IMR-90 (cell line): ENCODE measurements around the gene TP63. TPM values are rescaled to one million over a fixed set of nuclear protein-coding genes. Genes with fewer than 3 reads are reported as not detected.

Experiments used
- ATAC-seq: fragments of 200-7000 bp; cut with Tn5 transposase; 2 replicates; pipeline ENCODE4 v1.9.1; 2020; ENCODE audit warnings: low read depth, mild to moderate bottlenecking, moderate library complexity
- BruUV-seq: library from RNA; stranded (reverse); fragments of 400-500 nt; replicated peaks from 2 replicates; lab custom pipeline; 2021; lab: Mats Ljungman, UMichigan
- CTCF ChIA-PET: fragments of 300-600 bp; formaldehyde crosslinking; extraction: SDS; loops from one replicate; lab custom pipeline; 2021; ENCODE audit warnings: antibody characterized with exemption; lab: Yijun Ruan, JAX
- POLR2A ChIA-PET: fragments of 300-600 bp; sonication (Branson Sonifier 250); formaldehyde crosslinking; loops from one replicate; lab custom pipeline; 2022; ENCODE audit warnings: antibody characterized with exemption; ENCODE audit not compliant: unreplicated experiment; lab: Charles Lee
- DNase-seq: peaks from one replicate; pipeline ENCODE4 v3.0.0; 2013
- H2AFZ ChIP-seq: replicated peaks from 2 replicates; pipeline ENCODE3; 2013; ENCODE audit warnings: low read length, mild to moderate bottlenecking; ENCODE audit not compliant: poor library complexity
- H2AK5ac ChIP-seq: 2 replicates; pipeline ENCODE4 v1.6.1; 2013; ENCODE audit warnings: low read depth, low read length, inconsistent platforms
- H2AK9ac ChIP-seq: replicated peaks from 2 replicates; pipeline ENCODE3; 2013; ENCODE audit warnings: mild to moderate bottlenecking, low read depth, low read length, moderate library complexity; ENCODE audit not compliant: poor library complexity
- H2BK120ac ChIP-seq: 2 replicates; pipeline ENCODE4 v1.6.1; 2013; ENCODE audit warnings: low read depth, low read length, inconsistent platforms
- H2BK15ac ChIP-seq: 3 replicates; pipeline ENCODE4 v1.6.1; 2013; ENCODE audit warnings: low read depth, low read length, inconsistent platforms
- H2BK20ac ChIP-seq: 2 replicates; pipeline ENCODE4 v1.6.1; 2013; ENCODE audit warnings: low read depth, mild to moderate bottlenecking, inconsistent platforms, low read length, moderate library complexity
- H2BK5ac ChIP-seq: 2 replicates; pipeline ENCODE4 v1.6.1; 2013; ENCODE audit warnings: mild to moderate bottlenecking, low read depth, low read length, inconsistent platforms; ENCODE audit not compliant: poor library complexity, severe bottlenecking
- H3K14ac ChIP-seq: replicated peaks from 2 replicates; pipeline ENCODE4 v1.6.1; 2013; ENCODE audit warnings: low read depth, low read length, inconsistent platforms
- H3K18ac ChIP-seq: 2 replicates; pipeline ENCODE4 v1.6.1; 2013; ENCODE audit warnings: low read depth, low read length, control low read depth
- H3K23ac ChIP-seq: 2 replicates; pipeline ENCODE4 v1.6.1; 2013; ENCODE audit warnings: low read depth, low read length, inconsistent platforms
- H3K27ac ChIP-seq: 2 replicates; pipeline ENCODE4 v1.5.1; 2013; ENCODE audit warnings: mild to moderate bottlenecking, control low read depth, low read length; ENCODE audit not compliant: insufficient read depth
- H3K27me3 ChIP-seq: 2 replicates; pipeline ENCODE4 v1.6.1; 2013; ENCODE audit warnings: low read length; ENCODE audit not compliant: control insufficient read depth, insufficient read depth
- H3K36me3 ChIP-seq: 2 replicates; pipeline ENCODE4 v1.6.1; 2013; ENCODE audit warnings: low read length, mixed read lengths; ENCODE audit not compliant: control insufficient read depth, insufficient read depth
- H3K4ac ChIP-seq: 2 replicates; pipeline ENCODE4 v1.6.1; 2013; ENCODE audit warnings: low read depth, low read length, inconsistent platforms
- H3K4me1 ChIP-seq: 2 replicates; pipeline ENCODE4 v1.6.1; 2013; ENCODE audit warnings: low read length, mixed read lengths; ENCODE audit not compliant: control insufficient read depth, insufficient read depth
- H3K4me2 ChIP-seq: 2 replicates; pipeline ENCODE4 v1.6.1; 2013; ENCODE audit warnings: low read depth, mild to moderate bottlenecking, control low read depth, low read length, moderate library complexity
- H3K4me3 ChIP-seq: 2 replicates; pipeline ENCODE4 v1.5.1; 2013; ENCODE audit warnings: low read depth, mild to moderate bottlenecking, control low read depth, low read length, moderate library complexity; ENCODE audit not compliant: insufficient read depth
- H3K56ac ChIP-seq: 2 replicates; pipeline ENCODE4 v1.6.1; 2013; ENCODE audit warnings: low read length, inconsistent platforms; ENCODE audit not compliant: insufficient read depth; ENCODE audit errors: extremely low read depth
- H3K79me1 ChIP-seq, 2 experiments: 2 replicates each; pipeline ENCODE4 v1.6.1; 2013; ENCODE audit warnings: low read length in 2 of 2, inconsistent platforms in 1 of 2, low read depth in 1 of 2
- H3K9ac ChIP-seq: 2 replicates; pipeline ENCODE4 v1.6.1; 2013; ENCODE audit warnings: low read depth, low read length, control low read depth
- H3K9me1 ChIP-seq: 2 replicates; pipeline ENCODE4 v1.6.1; 2013; ENCODE audit warnings: low read length, inconsistent platforms; ENCODE audit not compliant: insufficient read depth
- H3K9me3 ChIP-seq: 2 replicates; pipeline ENCODE4 v1.6.1; 2013; ENCODE audit warnings: low read length; ENCODE audit not compliant: control insufficient read depth, insufficient read depth
- H4K20me1 ChIP-seq: 2 replicates; pipeline ENCODE4 v1.6.1; 2013; ENCODE audit warnings: low read length, inconsistent platforms; ENCODE audit not compliant: insufficient read depth
- H4K5ac ChIP-seq: 2 replicates; pipeline ENCODE4 v1.6.1; 2013; ENCODE audit warnings: mild to moderate bottlenecking, low read depth, low read length, control low read depth
- H4K8ac ChIP-seq, 2 experiments: 2 replicates each; pipeline ENCODE4 v1.6.1; 2013; ENCODE audit warnings: low read depth in 2 of 2, low read length in 2 of 2, control low read depth in 1 of 2, inconsistent platforms in 1 of 2
- H4K91ac ChIP-seq: 2 replicates; pipeline ENCODE4 v1.6.1; 2013; ENCODE audit warnings: low read depth, low read length, inconsistent platforms; ENCODE audit not compliant: insufficient read depth
- BHLHE40 ChIP-seq: fragments of 150-350 bp; IDR thresholded peaks from 2 replicates; pipeline ENCODE4 v1.6.1; 2016; ENCODE audit warnings: mild to moderate bottlenecking, low read depth, low read length
- CEBPB ChIP-seq: IDR thresholded peaks from 2 replicates; pipeline ENCODE4 v1.6.1; 2012; ENCODE audit warnings: low read depth, low read length, improper control_type of control experiment
- CHD1 ChIP-seq: IDR thresholded peaks from 2 replicates; pipeline ENCODE4 v1.6.1; 2012; ENCODE audit warnings: low read depth, low read length, improper control_type of control experiment
- FOS ChIP-seq: fragments of 150-350 bp; IDR thresholded peaks from 2 replicates; pipeline ENCODE4 v1.6.1; 2016; ENCODE audit warnings: low read depth, low read length
- MAFK ChIP-seq: IDR thresholded peaks from 2 replicates; pipeline ENCODE4 v1.6.1; 2012; ENCODE audit warnings: low read depth, low read length, improper control_type of control experiment
- MAZ ChIP-seq: IDR thresholded peaks from 2 replicates; pipeline ENCODE4 v1.6.1; 2012; ENCODE audit warnings: low read depth, mild to moderate bottlenecking, low read length, improper control_type of control experiment, moderate library complexity, borderline replicate concordance
- MXI1 ChIP-seq: IDR thresholded peaks from 2 replicates; pipeline ENCODE4 v1.6.1; 2012; ENCODE audit warnings: low read depth, mild to moderate bottlenecking, low read length, moderate library complexity, borderline replicate concordance
- NFE2L2 ChIP-seq: fragments of 150-350 bp; IDR thresholded peaks from 2 replicates; pipeline ENCODE4 v1.6.1; 2016; ENCODE audit warnings: low read depth, mild to moderate bottlenecking, low read length
- POLR2A ChIP-seq: IDR thresholded peaks from 2 replicates; pipeline ENCODE4 v1.6.1; 2012; ENCODE audit warnings: mild to moderate bottlenecking, low read depth, low read length
- RAD21 ChIP-seq: IDR thresholded peaks from 2 replicates; pipeline ENCODE4 v1.6.1; 2012; ENCODE audit warnings: low read length, improper control_type of control experiment
- RCOR1 ChIP-seq: IDR thresholded peaks from 2 replicates; pipeline ENCODE4 v1.6.1; 2012; ENCODE audit warnings: mild to moderate bottlenecking, low read length, improper control_type of control experiment; ENCODE audit not compliant: insufficient replicate concordance
- RFX5 ChIP-seq: IDR thresholded peaks from 2 replicates; pipeline ENCODE4 v1.8.0; 2012; ENCODE audit warnings: low read depth, mild to moderate bottlenecking, low read length, moderate library complexity
- SMC3 ChIP-seq: fragments of 150-350 bp; IDR thresholded peaks from 2 replicates; pipeline ENCODE4 v1.6.1; 2016; ENCODE audit warnings: low read depth, mild to moderate bottlenecking, antibody characterized with exemption, low read length, moderate library complexity
- WGBS, 2 experiments: methylation state at CpG; one replicate each; pipeline versions ENCODE4 v1.1.5 to v1.1.7; 2013; ENCODE audit warnings: missing lambda C conversion rate in 2 of 2; ENCODE audit not compliant: insufficient read length in 1 of 2; ENCODE audit errors: extremely low coverage in 2 of 2; 5-methylcytosine and 5-hydroxymethylcytosine counted together
- dilution Hi-C: fragments of 300-500 bp; cut with HindIII; formaldehyde crosslinking; loops from one replicate; pipeline ENCODE4 v1.14.3; 2018; ENCODE audit warnings: low sequenced_read_pairs; ENCODE audit not compliant: unreplicated experiment
- in situ Hi-C: fragments of 300-500 bp; cut with MboI; formaldehyde crosslinking; loops from 3 replicates; pipeline ENCODE4 v1.14.3; 2019; ENCODE audit warnings: low sequenced_read_pairs, inconsistent platforms, mixed read lengths
- intact Hi-C: fragments of 100-400 bp; cut with micrococcal nuclease; formaldehyde crosslinking; loops from 2 replicates; pipeline ENCODE4 v1.10.0; 2022
- polyA plus RNA-seq, 3 experiments: library from polyadenylated mRNA; depleted of rRNA; stranded (reverse); fragments of >200 nt; gene quantifications; 2 replicates each; pipeline ENCODE4 v1.2.3, GENCODE V29; 2012; ENCODE audit warnings: low replicate concordance in 1 of 3
- total RNA-seq: library from RNA; depleted of rRNA; stranded (reverse); fragments of >200 nt; gene quantifications from 2 replicates; pipeline ENCODE4 v1.2.3, GENCODE V29; 2012
- TF ChIP-seq, protein P1 (sequence below): conservative IDR thresholded peaks from 2 replicates; pipeline ENCODE4 v1.5.1; 2012; ENCODE audit warnings: mild to moderate bottlenecking, low read depth, low read length, improper control_type of control experiment
- TF ChIP-seq, protein P2 (sequence below): fragments of 150-350 bp; IDR thresholded peaks from 2 replicates; pipeline ENCODE4 v1.6.1; 2017; ENCODE audit warnings: mild to moderate bottlenecking, antibody characterized with exemption, low read length, low read depth
- TF ChIP-seq, protein P3 (sequence below): fragments of 150-350 bp; IDR thresholded peaks from 2 replicates; pipeline ENCODE4 v1.6.1; 2016; ENCODE audit warnings: low read depth, mild to moderate bottlenecking, low read length, moderate library complexity, borderline replicate concordance

TP63 gene
- total and polyA plus RNA-seq, 2 of the 4 experiments (the other 2 are of a cell fraction): not detected

- WGBS, 2 experiments: no CpG with 5 or more reads among the region's 2 CpGs
- ChIA-PET CTCF (interaction anchor here (0.7 kb wide), 1 partner anchor 339 kb away, joined by 3 read pairs; no protein-coding TSS in a partner anchor), POLR2A (no interaction called here)
- Histone ChIP-seq H3K27me3 (no peaks in the 10 kb centered on the region), H4K20me1 (no peaks in the 10 kb centered on the region), H3K9me1 (no peaks in the 10 kb centered on the region), H3K23ac (no peak overlapping the region), H3K79me1 (no peaks in the 10 kb centered on the region), H3K14ac (no peak overlapping the region), H3K4ac (no peak overlapping the region), H2AK5ac (no peak overlapping the region), H3K27ac (no peak overlapping the region), H2AK9ac (no peak overlapping the region), H3K56ac (no peak overlapping the region), H2BK15ac (no peak overlapping the region), H3K36me3 (no peaks in the 10 kb centered on the region), H2BK5ac (no peak overlapping the region), H3K9ac (no peak overlapping the region), H2BK120ac (no peak overlapping the region), H3K4me2 (no peak overlapping the region), H3K9me3 (no peaks in the 10 kb centered on the region), H3K4me3 (no peak overlapping the region), H4K8ac (no peak overlapping the region), H4K91ac (no peak overlapping the region), H3K4me1 (no peaks in the 10 kb centered on the region), H4K5ac (no peak overlapping the region), H2AFZ (no peak overlapping the region), H3K18ac (no peak overlapping the region), H2BK20ac (no peak overlapping the region)
- in situ Hi-C loops: no loop called here
- DNase-seq (no peak), ATAC-seq (no peak)
- dilution Hi-C loops: no loop called here
- intact Hi-C loops: no loop called here
- BruUV-seq: no TSS peak
- TF ChIP-seq RCOR1 (no peak), NFE2L2 (no peak), MAZ (no peak), RFX5 (no peak), FOS (no peak), MXI1 (no peak), MAFK (no peak), CHD1 (no peak), CEBPB (no peak), POLR2A (no peak), SMC3 (no peak), BHLHE40 (no peak), RAD21 (no peak)
- TF ChIP-seq, protein P1, sequence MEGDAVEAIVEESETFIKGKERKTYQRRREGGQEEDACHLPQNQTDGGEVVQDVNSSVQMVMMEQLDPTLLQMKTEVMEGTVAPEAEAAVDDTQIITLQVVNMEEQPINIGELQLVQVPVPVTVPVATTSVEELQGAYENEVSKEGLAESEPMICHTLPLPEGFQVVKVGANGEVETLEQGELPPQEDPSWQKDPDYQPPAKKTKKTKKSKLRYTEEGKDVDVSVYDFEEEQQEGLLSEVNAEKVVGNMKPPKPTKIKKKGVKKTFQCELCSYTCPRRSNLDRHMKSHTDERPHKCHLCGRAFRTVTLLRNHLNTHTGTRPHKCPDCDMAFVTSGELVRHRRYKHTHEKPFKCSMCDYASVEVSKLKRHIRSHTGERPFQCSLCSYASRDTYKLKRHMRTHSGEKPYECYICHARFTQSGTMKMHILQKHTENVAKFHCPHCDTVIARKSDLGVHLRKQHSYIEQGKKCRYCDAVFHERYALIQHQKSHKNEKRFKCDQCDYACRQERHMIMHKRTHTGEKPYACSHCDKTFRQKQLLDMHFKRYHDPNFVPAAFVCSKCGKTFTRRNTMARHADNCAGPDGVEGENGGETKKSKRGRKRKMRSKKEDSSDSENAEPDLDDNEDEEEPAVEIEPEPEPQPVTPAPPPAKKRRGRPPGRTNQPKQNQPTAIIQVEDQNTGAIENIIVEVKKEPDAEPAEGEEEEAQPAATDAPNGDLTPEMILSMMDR: no peak
- TF ChIP-seq, protein P2, sequence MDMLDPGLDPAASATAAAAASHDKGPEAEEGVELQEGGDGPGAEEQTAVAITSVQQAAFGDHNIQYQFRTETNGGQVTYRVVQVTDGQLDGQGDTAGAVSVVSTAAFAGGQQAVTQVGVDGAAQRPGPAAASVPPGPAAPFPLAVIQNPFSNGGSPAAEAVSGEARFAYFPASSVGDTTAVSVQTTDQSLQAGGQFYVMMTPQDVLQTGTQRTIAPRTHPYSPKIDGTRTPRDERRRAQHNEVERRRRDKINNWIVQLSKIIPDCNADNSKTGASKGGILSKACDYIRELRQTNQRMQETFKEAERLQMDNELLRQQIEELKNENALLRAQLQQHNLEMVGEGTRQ: no peak
- TF ChIP-seq, protein P3, sequence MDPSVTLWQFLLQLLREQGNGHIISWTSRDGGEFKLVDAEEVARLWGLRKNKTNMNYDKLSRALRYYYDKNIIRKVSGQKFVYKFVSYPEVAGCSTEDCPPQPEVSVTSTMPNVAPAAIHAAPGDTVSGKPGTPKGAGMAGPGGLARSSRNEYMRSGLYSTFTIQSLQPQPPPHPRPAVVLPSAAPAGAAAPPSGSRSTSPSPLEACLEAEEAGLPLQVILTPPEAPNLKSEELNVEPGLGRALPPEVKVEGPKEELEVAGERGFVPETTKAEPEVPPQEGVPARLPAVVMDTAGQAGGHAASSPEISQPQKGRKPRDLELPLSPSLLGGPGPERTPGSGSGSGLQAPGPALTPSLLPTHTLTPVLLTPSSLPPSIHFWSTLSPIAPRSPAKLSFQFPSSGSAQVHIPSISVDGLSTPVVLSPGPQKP: no peak
Measured at GRCh38 chr3:189605717-189606116, 25.5 kb upstream of the TP63 start.
